Testis (tissue), 3 donors: ENCODE data around the gene EXOC3. TPM values are rescaled to one million over a fixed set of nuclear protein-coding genes. Genes with fewer than 3 reads are reported as not detected.

ENCODE experiments used
- DNase-seq: peaks from one replicate; pipeline ENCODE4 v3.0.0-alpha.2; 2019
- H3K27ac ChIP-seq, 2 donors: fragments of 200-600 bp; sonication (generic); one replicate each; pipeline ENCODE4 v1.5.1; 2019
- H3K27me3 ChIP-seq: fragments of 200-600 bp; sonication (generic); one replicate; pipeline ENCODE4 v1.5.1; 2019
- H3K36me3 ChIP-seq: fragments of 200-600 bp; sonication (generic); one replicate; pipeline ENCODE4 v1.5.1; 2017; ENCODE audit warnings: low read depth; ENCODE audit errors: missing control alignments
- H3K4me1 ChIP-seq: fragments of 200-600 bp; sonication (generic); one replicate; pipeline ENCODE4 v1.5.1; 2019
- H3K4me3 ChIP-seq, 2 donors: fragments of 200-600 bp; sonication (generic); one replicate each; pipeline ENCODE4 v1.5.1; 2017 to 2019
- H3K9me3 ChIP-seq: fragments of 200-600 bp; sonication (generic); one replicate; pipeline ENCODE4 v1.5.1; 2017
- CTCF ChIP-seq, 3 experiments: fragments of 450-650 bp in 2 of 3; fragments of 200-600 bp in 1 of 3; sonication (generic) in 1 of 3; IDR thresholded peaks; one replicate each; pipeline ENCODE4 v1.5.1; 2016 to 2019; ENCODE audit warnings: antibody characterized with exemption in 3 of 3, mild to moderate bottlenecking in 2 of 3, moderate library complexity in 1 of 3
- POLR2A ChIP-seq: fragments of 450-650 bp; IDR thresholded peaks from one replicate; pipeline ENCODE4 v1.6.1; 2017; ENCODE audit warnings: antibody characterized with exemption, mild to moderate bottlenecking, moderate library complexity
- WGBS, 2 donors: methylation state at CpG; one replicate each; pipeline ENCODE4 v1.1.5; 2018; 5-methylcytosine and 5-hydroxymethylcytosine counted together
- intact Hi-C: fragments of 100-400 bp; cut with DNase I; formaldehyde crosslinking; loops from one replicate; pipeline ENCODE4 v1.15.1; 2023; ENCODE audit warnings: low total_unique reads
- polyA plus RNA-seq: library from polyadenylated mRNA; stranded (reverse); fragments of 350-450 nt; fragmentation: Illumina TruSeq; extraction: RNeasy Lipid Tissue Mini Kit (QIAGEN cat#74804); gene quantifications from one replicate; pipeline ENCODE4 v1.2.3, GENCODE V29; 2014; ENCODE audit warnings: low read depth, low replicate concordance; ENCODE audit not compliant: insufficient read depth
- total RNA-seq, 2 donors: library from RNA; depleted of rRNA; stranded (reverse); fragments of >200 nt; gene quantifications; one replicate each; pipeline ENCODE4 v1.2.3, GENCODE V29; 2016

Gene EXOC3
- total and polyA plus RNA-seq, 3 donors from 2014 or later, result 111 to 122 (median 120) TPM

DNA sequence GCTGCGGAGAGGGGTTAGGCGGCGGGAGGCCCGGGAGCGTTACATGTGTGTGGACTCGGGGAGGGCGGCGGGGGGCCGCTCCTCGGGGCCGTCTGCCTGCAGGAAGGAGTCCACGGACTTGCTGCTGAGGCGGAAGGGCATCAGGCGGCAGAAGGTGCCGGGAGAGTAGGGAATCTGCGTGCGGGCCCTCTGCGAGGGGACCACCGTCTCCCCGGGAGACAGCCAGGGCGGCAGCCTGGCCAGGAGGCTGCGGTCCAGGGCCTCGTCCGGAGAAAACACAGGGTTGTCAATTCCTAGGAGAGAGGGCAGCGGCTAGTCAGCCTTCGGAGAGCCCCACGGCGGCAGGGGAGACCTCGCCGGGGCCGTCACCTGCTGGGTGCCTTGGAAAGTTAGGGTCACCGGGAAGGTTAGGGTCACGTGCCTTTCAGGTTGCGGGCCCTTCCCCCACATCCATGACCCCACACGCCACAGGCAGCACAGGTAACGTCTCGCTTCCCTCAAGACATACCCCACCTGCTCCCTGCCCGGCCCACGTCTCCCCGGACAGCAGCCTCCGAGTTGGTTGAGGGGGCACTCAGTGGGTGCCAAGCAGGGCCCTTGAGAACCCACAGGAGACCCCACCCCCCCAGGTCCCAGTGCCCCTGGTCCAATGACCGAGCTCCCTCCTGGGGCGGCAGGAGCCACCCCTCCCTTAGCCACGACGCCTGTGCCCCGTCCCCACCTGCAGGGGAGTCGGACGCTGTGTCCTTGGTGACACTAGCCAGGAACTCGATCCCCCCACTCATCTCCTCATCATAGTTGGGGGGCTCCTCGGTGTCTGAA is 32.1 kb downstream of the EXOC3 start:
- intact Hi-C loops, result no loop called here
- Histone ChIP-seq H3K27me3 (no peaks in the 10 kb centered on the region), H3K27ac (no peak overlapping the region), H3K36me3 (no peaks in the 10 kb centered on the region), H3K9me3 (no peaks in the 10 kb centered on the region), H3K4me1 (peaks cover 15% of the 10 kb centered on the region), H3K4me3 (no peak overlapping the region)
- WGBS, 2 donors, result 5 to 24% methylated on average over 17 to 46 of the region's 50 CpGs
- no peak for DNase-seq
- TF ChIP-seq POLR2A, result no peak
- TF ChIP-seq CTCF (IDR thresholded peaks at IDR 0.05), result no peak

- H3K9me3 ChIP-seq, result no peaks in the 10 kb centered on the region
- intact Hi-C loops, result no loop called here
- TF ChIP-seq POLR2A, result no peak
- no peak for TF ChIP-seq CTCF (IDR thresholded peaks at IDR 0.05)
- 43 to 65% methylated on average over 1 to 8 of the region's 8 CpGs for WGBS, 2 donors
- H3K4me3 ChIP-seq, result no peak overlapping the region
- H3K27ac ChIP-seq, result no peak overlapping the region
- H3K4me1 ChIP-seq, result peaks cover 15% of the 10 kb centered on the region
- no peak for DNase-seq
- no peaks in the 10 kb centered on the region for H3K36me3 ChIP-seq
- no peaks in the 10 kb centered on the region for H3K27me3 ChIP-seq
Observed at GRCh38 chr5:475704-476101, 32.7 kb downstream of the EXOC3 start.

- no peaks in the 10 kb centered on the region for H3K36me3 ChIP-seq
- 60 to 82% methylated on average over 36 to 50 of the region's 51 CpGs for WGBS, 2 donors
- no peaks in the 10 kb centered on the region for H3K9me3 ChIP-seq
- H3K27ac ChIP-seq, result no peak overlapping the region
- TF ChIP-seq CTCF (IDR thresholded peaks at IDR 0.05) (no peak), POLR2A (no peak)
- no peak overlapping the region for H3K4me3 ChIP-seq
- no peak for DNase-seq
- no peaks in the 10 kb centered on the region for H3K27me3 ChIP-seq
- peaks cover 15% of the 10 kb centered on the region for H3K4me1 ChIP-seq
- intact Hi-C loops, result no loop called here
Observed at GRCh38 chr5:476102-476813, 33.3 kb downstream of the EXOC3 start.

DNA sequence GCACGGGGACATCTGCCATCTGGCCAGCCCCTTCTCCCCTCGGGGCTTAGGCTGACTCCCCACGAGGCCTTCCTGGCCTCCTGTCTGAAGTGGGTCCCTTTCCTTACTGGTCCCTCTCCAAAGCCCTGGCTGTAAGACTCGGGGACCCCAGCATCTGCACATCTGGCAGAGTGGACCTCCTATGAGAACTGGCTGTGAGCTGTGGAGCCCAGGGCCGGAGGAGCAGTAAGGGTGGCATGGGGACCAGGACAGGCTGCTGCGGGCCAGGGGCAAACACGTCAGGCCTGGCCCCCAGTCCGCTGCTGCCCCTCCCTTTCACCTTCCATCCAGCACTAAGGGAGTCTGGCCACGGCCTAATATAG is 33.8 kb downstream of the EXOC3 start:
- WGBS, 2 donors, result 66 to 72% methylated on average over 5 to 9 of the region's 9 CpGs
- TF ChIP-seq CTCF (IDR thresholded peaks at IDR 0.05), result no peak
- TF ChIP-seq POLR2A, result no peak
- Histone ChIP-seq H3K4me1 (peaks cover 15% of the 10 kb centered on the region), H3K27me3 (no peaks in the 10 kb centered on the region), H3K4me3 (no peak overlapping the region), H3K27ac (no peak overlapping the region), H3K9me3 (no peaks in the 10 kb centered on the region), H3K36me3 (no peaks in the 10 kb centered on the region)
- intact Hi-C loops, result no loop called here
- DNase-seq, result no peak
